ENCODE results near the gene CDK14. TPM values are rescaled to one million over a fixed set of nuclear protein-coding genes. Genes with fewer than 3 reads are reported as not detected.

The CDK14 gene
- total and polyA plus RNA-seq, 2 donors (not counting 3 experiments of a cell fraction or from before 2014, with no cell fraction given) = 5.5 to 34.2 TPM

DNA sequence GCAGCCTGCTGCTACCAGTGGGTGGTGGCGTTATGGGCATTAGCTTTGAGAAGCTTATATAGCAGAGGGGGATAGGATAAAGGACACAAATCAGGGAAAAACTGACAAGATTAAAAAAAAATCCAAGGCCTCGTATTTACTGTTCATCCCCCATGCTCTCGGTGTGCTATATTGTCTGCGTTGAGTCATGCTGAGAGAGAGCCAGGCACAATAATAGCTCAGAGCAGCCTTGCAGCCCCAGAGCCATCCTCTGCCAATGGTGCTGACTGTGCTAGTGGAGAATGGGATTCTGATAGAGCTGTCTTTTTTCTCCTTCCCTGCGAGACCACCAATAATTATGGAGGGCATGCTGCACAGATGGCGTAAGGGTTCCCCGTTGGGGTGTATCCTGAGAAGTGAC lies 616.5 kb downstream of the CDK14 start:
- Histone ChIP-seq H3K27me3 (ENCODE audit: control insufficient read depth in 2 of 2, insufficient read depth in 2 of 2, low read length in 2 of 2) (no peaks in the 10 kb centered on the region), H2AFZ (ENCODE audit: low read depth, low read length) (no peak overlapping the region), H3K4me1 (ENCODE audit: control insufficient read depth, extremely low read depth, insufficient read depth, low read length) (no peaks in the 10 kb centered on the region), H4K20me1 (replicated peaks; ENCODE audit: control insufficient read depth, extremely low read depth, insufficient read depth, low read length) (no peaks in the 10 kb centered on the region), H3K79me2 (ENCODE audit: control insufficient read depth, insufficient read depth, low read length) (no peaks in the 10 kb centered on the region), H3K9me3 (replicated peaks; ENCODE audit: control insufficient read depth, insufficient read depth, low read length) (no peaks in the 10 kb centered on the region), H3K4me2 (ENCODE audit: insufficient read depth, low read length) (no peak overlapping the region), H3K27ac (ENCODE audit: insufficient read depth, low read depth, low read length) (no peak overlapping the region), H3K9ac (replicated peaks; ENCODE audit: extremely low read depth, insufficient read depth, low read length) (no peak overlapping the region), H3K36me3 (ENCODE audit: control insufficient read depth in 2 of 2, extremely low read depth in 1 of 2, insufficient read depth in 2 of 2, low read length in 2 of 2) (no peaks in the 10 kb centered on the region), H3K9me1 (replicated peaks; ENCODE audit: control insufficient read depth, extremely low read depth, insufficient read depth, low read length) (no peaks in the 10 kb centered on the region), H3K4me3 (replicated peaks in 1 of 3; ENCODE audit: insufficient read depth in 1 of 3, low read depth in 1 of 3, low read length in 3 of 3) (no peak overlapping the region)
- DNase-seq (ENCODE audit: low read depth, low spot score) (no peak), FAIRE-seq (no peak)
- dilution Hi-C loops (cut with MboI; ENCODE audit: extremely low pct_ligation_motif_present, low sequenced_read_pairs) = no loop called here
- intact Hi-C loops (cut with micrococcal nuclease) = no loop called here
- ChIA-PET CTCF (interaction anchor here (0.7 to 1.1 kb wide), 2 partner anchors 13 to 424 kb away, joined by 3 read pairs; no protein-coding TSS in a partner anchor), POLR2A (no interaction called here)
- no peak for TF ChIP-seq GATA2 (IDR thresholded peaks at IDR 0.05; ENCODE audit: insufficient read depth, insufficient read length, low read depth, low read length)
- TF ChIP-seq MYC (IDR thresholded peaks at IDR 0.05; ENCODE audit: low read depth, low read length) = no peak
- no peak for TF ChIP-seq EZH2 (IDR thresholded peaks at IDR 0.05; ENCODE audit: borderline replicate concordance, low read depth, low read length, severe bottlenecking)
- TF ChIP-seq, protein P1, sequence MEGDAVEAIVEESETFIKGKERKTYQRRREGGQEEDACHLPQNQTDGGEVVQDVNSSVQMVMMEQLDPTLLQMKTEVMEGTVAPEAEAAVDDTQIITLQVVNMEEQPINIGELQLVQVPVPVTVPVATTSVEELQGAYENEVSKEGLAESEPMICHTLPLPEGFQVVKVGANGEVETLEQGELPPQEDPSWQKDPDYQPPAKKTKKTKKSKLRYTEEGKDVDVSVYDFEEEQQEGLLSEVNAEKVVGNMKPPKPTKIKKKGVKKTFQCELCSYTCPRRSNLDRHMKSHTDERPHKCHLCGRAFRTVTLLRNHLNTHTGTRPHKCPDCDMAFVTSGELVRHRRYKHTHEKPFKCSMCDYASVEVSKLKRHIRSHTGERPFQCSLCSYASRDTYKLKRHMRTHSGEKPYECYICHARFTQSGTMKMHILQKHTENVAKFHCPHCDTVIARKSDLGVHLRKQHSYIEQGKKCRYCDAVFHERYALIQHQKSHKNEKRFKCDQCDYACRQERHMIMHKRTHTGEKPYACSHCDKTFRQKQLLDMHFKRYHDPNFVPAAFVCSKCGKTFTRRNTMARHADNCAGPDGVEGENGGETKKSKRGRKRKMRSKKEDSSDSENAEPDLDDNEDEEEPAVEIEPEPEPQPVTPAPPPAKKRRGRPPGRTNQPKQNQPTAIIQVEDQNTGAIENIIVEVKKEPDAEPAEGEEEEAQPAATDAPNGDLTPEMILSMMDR (IDR thresholded peaks at IDR 0.05; ENCODE audit: extremely low read depth in 1 of 2, insufficient read depth in 1 of 2, low read depth in 1 of 2, low read length in 2 of 2) = no peak
- TF ChIP-seq, protein P2, sequence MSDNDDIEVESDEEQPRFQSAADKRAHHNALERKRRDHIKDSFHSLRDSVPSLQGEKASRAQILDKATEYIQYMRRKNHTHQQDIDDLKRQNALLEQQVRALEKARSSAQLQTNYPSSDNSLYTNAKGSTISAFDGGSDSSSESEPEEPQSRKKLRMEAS (IDR thresholded peaks at IDR 0.05; ENCODE audit: insufficient read depth, insufficient read length) = no peak
- no TSS peak for BruUV-seq (replicated peaks)

DNA sequence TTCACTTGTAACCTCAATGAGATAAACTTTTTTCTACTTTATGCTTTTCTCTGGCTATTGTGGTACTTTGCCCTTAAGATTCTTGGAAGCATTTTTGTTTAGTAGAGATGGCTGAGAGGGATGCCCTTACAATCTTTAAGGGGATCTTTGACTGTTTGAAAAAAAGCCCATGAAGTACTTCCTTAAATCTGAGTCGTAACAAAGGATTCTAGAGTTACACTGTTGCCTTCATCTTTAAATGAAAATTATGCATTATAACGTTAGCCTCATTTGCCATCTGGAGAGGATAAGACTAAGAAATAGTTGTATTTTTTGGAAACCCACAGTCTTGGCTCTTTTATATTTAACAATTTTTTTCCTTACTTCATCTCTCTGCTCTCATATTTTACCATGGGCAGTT lies 630.3 kb downstream of the CDK14 start:
- CTCF ChIA-PET = no interaction called here
- dilution Hi-C loops (cut with MboI; ENCODE audit: extremely low pct_ligation_motif_present, low sequenced_read_pairs) = no loop called here

More for the DNA sequence above, 630.3 kb downstream of the CDK14 start:
- Histone ChIP-seq H2AFZ (ENCODE audit: low read depth, low read length) (no peak overlapping the region), H3K9ac (replicated peaks; ENCODE audit: extremely low read depth, insufficient read depth, low read length) (no peak overlapping the region), H3K4me3 (replicated peaks in 1 of 3; ENCODE audit: insufficient read depth in 1 of 3, low read depth in 1 of 3, low read length in 3 of 3) (no peak overlapping the region), H3K4me2 (ENCODE audit: insufficient read depth, low read length) (no peak overlapping the region), H3K4me1 (ENCODE audit: control insufficient read depth, extremely low read depth, insufficient read depth, low read length) (peaks cover 17% of the 10 kb centered on the region), H3K27ac (ENCODE audit: insufficient read depth, low read depth, low read length) (no peak overlapping the region), H3K79me2 (ENCODE audit: control insufficient read depth, insufficient read depth, low read length) (no peaks in the 10 kb centered on the region), H3K9me1 (replicated peaks; ENCODE audit: control insufficient read depth, extremely low read depth, insufficient read depth, low read length) (peaks cover 2% of the 10 kb centered on the region), H3K36me3 (ENCODE audit: control insufficient read depth in 2 of 2, extremely low read depth in 1 of 2, insufficient read depth in 2 of 2, low read length in 2 of 2) (no peaks in the 10 kb centered on the region), H3K9me3 (replicated peaks; ENCODE audit: control insufficient read depth, insufficient read depth, low read length) (no peaks in the 10 kb centered on the region), H3K27me3 (ENCODE audit: control insufficient read depth in 2 of 2, insufficient read depth in 2 of 2, low read length in 2 of 2) (no peaks in the 10 kb centered on the region), H4K20me1 (replicated peaks; ENCODE audit: control insufficient read depth, extremely low read depth, insufficient read depth, low read length) (no peaks in the 10 kb centered on the region)
- BruUV-seq (replicated peaks) = no TSS peak
- FAIRE-seq (no peak), DNase-seq (ENCODE audit: low read depth, low spot score) (no peak)
- POLR2A ChIA-PET = no interaction called here
- intact Hi-C loops (cut with micrococcal nuclease) = no loop called here
- TF ChIP-seq JUN (IDR thresholded peaks at IDR 0.05; ENCODE audit: borderline replicate concordance, insufficient read depth, insufficient read length, low read depth) (no peak), POLR2A (IDR thresholded peaks at IDR 0.05; ENCODE audit: low read depth, low read length) (no peak), GATA2 (IDR thresholded peaks at IDR 0.05; ENCODE audit: insufficient read depth, insufficient read length, low read depth, low read length) (no peak), MYC (IDR thresholded peaks at IDR 0.05; ENCODE audit: low read depth, low read length) (no peak), EZH2 (IDR thresholded peaks at IDR 0.05; ENCODE audit: borderline replicate concordance, low read depth, low read length, severe bottlenecking) (no peak), POLR2AphosphoS5 (IDR thresholded peaks at IDR 0.05; ENCODE audit: insufficient read depth, low read depth, low read length) (no peak), FOS (IDR thresholded peaks at IDR 0.05; ENCODE audit: borderline replicate concordance, insufficient read depth, low read length) (no peak)
- TF ChIP-seq, protein P1 (IDR thresholded peaks at IDR 0.05; ENCODE audit: extremely low read depth in 1 of 2, insufficient read depth in 1 of 2, low read depth in 1 of 2, low read length in 2 of 2) = no peak
- TF ChIP-seq, protein P2 (IDR thresholded peaks at IDR 0.05; ENCODE audit: insufficient read depth, insufficient read length) = no peak
